Measurements from ENCODE around the gene TMTC2.

The TMTC2 gene

DNA sequence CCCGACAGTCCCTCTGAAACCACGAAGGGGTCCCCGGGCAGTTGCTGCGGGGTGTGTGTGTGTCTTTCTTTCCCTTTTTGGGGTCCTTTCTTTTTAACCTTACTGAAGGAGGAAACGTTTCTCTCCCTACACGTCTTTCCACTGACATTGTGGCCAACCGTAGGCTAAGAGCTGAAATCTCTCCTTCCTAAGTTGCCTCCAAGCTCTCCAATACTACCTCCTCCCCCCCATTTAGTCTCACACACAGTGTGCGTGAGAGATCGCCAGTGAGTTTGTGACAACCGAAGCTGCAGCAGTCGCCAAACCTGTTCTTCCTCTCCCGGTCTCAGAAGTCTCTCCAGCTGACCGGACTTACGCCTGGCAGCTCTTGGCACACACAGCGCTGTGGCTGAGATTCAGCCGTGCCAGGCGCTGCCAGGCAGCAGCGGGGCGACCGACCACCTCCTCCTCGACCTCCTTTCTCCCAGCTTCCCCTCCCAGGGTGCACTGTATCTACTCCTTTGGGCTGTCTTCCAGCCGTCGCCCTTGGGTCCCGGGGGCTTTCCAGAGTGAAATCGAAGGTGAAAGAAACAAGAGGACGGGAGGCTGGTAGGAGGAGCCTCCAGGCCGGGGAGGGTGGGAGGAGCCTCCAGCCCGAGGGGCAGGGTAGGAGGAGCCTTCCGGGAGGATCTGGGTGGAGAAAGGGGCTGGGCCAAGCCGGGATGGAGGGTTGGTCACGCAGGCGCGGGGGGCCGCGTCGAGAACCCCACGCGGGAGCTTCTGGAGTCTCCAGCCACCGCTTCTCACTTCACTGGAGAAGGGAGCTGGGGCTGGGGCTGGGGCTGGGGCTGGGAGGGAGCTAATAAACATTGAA, at the start of gene TMTC2:
Gene TMTC2, plus strand, starts transcription at position 739 of the 853 bp plus-strand sequence.
- DNase-seq (ENCODE audit: low read depth), result peak; percentile 82

DNA sequence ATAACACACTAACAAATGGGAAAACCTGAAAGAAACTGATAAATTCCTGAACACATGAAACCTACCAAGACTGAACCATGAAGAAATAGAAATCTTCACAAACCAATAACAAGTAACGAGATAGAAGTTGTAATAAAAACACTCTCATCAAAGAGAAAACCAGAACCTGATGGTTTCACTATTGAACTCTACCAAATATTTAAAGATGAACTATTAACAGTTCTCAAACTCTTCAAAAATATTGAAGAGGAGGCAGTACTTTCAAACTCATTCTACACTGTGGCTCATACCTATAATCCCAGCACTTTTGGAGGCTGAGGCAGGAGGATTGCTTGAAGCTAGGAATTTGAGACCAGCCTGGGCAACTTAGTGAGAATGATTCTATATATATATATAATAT, 48.4 kb upstream of the TMTC2 start:
- DNase-seq (ENCODE audit: low read depth), result no peak

DNA sequence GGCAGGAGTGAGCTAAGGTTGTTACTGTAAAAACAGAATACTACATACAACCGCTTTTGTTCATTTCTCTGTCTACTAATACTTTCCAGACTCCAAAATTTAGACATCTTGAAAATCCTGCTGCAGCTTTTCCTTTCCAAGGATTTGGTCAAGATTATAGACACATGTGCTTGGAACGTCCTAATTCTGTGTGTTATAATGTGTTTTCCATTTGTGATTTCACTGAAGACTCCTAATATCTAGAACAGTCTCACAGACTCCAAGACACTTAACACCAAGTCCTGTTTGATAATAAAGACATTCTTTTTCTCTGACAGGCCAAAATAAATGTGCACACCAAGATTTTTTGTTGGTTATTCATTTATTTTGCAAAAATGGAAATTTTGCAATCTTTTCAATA, 41.8 kb upstream of the TMTC2 start:
- DNase-seq (ENCODE audit: low read depth), result no peak

DNA sequence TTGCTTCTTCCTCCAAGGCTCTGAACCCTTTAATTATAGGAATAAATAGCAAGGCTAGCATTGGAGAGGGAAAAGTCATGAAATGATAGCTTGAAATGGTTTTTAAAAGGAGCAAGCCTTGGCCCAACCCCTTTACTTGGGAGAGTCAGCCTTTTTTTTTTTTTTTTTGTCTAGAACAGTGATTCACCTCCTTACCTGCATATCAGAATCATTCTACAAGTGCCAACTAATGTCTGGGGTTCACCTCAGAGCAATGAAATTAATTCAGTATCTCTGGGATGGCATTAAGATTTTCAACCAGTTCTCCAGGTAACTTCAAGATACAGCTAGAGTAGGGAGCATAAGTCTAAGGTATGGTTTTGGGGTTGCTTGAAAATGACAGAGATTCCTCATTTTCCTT, 41.3 kb upstream of the TMTC2 start:
- DNase-seq (ENCODE audit: low read depth), result no peak

DNA sequence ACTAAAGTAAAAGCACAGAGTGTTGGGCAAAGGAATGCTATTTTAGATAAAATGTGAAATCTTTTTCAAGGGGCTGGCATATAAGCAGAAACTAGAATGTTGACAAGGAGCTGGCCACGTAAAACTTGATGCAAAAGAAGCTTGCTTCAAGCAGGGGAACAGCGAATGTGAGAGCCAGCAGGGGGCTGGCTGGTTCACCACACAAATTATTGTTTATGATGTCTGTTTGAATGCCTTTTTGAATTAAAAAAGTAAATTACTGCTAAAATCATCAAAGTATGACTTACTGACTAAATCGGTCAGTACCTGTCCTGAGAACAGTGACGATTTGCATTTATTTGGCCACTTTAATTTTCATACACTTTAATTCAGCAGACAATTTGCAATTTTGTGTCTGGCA, 38.9 kb upstream of the TMTC2 start:
- DNase-seq (ENCODE audit: low read depth), result no peak

DNA sequence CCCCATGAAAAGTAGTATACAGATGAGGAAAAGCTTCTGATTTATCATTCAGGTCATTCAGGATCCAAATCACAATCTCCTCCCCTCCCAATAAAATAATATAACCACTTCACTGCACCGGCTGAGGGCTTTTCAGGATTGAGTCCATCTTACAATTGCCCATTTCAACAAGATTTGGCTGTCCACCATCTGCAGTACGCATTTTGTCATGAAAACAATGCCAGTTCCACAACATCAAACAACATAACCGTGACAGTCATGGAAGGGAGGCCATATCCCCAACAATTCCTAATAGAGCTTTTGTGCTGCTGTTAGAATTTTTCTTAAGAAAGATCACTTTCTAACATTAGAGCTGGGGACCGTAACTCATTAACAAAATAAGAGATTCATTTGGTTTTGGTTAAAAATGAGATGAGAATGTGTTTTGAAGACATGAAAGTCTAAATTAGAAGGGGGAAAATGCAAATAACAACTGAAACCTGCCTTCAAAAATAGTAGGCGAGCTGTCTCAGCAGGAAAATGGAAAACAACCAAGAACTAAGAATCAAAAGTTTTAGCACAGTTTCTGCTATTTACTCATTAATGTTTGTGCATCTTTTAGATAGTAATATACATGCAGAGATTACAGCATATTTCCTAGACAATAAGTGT, 38.3 kb upstream of the TMTC2 start:
- DNase-seq (ENCODE audit: low read depth), result no peak

DNA sequence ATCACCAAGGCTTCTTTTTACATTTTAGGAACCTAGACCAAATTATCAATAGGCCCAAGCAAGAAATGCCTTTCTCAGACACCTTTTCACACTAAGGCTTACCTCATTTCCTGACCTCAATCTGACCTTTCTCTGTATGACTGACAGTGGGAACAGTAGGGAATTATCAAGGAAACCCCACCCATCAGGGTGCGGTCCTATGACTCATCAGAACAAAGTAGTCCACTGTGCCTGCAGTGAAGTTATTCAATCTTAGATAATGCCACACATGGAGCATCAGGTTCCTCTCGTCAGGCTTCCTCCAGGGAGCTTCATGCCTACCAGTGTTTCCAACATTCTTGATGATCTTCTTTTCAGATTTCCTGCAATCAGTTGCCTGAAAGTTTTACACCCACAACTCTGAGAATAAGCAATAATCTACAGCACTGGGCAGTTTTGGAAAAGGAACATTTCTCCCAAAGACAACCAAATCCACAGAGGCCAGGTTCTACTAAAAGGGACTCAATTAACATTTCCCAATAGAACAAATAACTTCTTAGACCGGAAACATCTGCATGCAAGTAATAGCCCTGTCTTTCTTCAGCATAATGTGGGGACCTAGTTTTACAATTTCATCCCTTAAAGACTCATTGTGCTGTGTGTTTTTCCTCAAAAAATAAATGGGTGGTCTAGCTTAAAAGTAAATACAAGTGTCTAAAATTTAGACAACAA, 35.9 kb upstream of the TMTC2 start:
- no peak for DNase-seq (ENCODE audit: low read depth)

DNA sequence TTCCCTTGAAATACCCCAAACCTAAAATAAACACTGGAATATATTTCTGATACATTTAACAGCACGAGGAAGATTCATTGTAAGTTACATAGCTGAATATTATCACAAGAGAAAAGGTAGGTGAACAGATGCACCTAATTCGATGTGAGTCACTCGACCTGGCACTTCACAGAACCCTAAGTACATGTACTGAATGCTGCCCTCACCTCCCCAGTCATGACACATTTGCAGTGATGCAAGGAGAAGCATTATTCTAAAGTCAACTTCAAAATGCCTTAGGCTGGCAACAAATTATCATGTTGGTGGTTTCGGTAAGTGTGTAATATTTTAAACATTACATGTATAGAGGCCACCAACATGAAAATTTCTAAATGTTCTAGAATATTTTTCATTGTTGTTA, 35.2 kb upstream of the TMTC2 start:
- no peak for DNase-seq (ENCODE audit: low read depth)

DNA sequence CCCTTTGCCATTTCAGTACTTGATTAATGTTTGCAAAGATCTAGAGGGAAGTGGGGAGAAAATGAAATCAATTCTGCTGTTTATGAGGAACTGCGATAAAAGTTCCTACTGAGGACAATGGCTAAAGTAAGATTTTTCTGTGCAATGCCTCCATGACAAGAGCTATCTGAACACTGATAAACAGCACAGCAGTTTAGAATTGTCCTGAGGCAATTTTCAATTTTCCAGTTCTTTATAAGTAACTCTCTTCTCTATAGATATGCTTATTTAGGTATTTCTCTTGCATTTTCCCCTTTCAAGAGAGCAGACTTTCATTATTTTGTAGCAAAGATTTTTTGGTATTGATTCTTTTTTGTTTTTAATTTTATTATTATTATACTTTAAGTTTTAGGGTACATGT, 34.6 kb upstream of the TMTC2 start:
- DNase-seq (ENCODE audit: low read depth), result no peak

DNA sequence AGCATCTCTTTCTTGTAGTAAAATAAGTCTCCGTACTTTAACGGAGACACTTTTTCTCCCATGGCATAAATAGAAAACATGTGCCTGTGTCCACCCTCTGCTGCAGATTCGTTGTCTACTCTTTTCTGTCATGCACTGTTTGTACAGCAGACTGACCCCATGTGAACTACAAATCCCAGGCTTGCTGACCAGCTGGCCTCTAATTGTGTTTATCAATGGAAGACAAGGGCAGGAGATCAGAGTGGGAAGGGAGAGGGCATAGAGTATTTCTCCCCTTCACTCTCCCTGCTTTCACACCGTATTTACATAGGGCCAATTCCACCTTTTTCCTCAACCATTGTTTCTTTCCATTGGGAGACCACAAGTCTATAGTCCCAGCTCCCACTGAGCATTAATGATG, 31.0 kb upstream of the TMTC2 start:
- no peak for DNase-seq (ENCODE audit: low read depth)

DNA sequence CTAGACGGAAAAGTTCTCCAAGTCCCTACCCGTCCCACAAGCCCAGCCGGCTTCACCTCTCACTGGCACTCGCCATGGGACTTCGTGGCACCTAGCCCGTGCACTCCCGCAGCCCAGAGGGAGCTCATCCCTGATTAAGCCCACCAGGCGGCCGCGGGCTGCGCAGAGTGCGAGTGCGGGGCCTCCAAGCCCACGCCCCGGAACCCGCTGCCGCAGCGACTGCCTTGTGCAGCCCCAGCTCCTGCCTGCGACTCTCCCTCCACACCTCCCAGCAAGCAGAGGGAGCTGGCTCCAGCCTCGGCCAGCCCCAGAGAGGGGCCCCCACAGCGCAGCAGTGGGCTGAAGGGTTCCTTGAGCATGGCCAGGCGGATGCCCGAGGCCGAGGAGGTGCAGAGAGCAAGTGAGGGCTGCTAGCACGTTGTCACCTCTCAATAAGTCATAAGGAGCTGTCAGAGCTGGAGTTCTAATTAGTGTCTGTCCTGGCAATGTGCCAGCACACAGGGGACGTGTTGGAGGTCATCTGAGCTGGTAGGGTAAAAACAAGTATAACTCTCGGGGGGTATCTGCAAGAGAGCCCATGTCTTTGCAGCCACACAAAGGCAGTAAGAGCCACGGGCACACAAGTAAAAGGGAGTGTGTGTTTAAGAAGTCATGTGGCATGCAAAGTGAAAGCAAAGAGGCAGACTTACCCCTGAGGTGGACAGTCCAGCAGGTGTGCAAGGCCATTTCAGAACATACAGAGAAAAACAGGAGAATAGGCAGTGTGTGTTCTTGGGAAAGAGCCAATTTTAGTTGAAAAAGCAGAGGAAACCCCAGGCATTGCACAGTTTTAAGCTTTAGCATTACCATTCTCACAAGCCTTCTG, 27.1 kb upstream of the TMTC2 start:
- DNase-seq (ENCODE audit: low read depth), result no peak

DNA sequence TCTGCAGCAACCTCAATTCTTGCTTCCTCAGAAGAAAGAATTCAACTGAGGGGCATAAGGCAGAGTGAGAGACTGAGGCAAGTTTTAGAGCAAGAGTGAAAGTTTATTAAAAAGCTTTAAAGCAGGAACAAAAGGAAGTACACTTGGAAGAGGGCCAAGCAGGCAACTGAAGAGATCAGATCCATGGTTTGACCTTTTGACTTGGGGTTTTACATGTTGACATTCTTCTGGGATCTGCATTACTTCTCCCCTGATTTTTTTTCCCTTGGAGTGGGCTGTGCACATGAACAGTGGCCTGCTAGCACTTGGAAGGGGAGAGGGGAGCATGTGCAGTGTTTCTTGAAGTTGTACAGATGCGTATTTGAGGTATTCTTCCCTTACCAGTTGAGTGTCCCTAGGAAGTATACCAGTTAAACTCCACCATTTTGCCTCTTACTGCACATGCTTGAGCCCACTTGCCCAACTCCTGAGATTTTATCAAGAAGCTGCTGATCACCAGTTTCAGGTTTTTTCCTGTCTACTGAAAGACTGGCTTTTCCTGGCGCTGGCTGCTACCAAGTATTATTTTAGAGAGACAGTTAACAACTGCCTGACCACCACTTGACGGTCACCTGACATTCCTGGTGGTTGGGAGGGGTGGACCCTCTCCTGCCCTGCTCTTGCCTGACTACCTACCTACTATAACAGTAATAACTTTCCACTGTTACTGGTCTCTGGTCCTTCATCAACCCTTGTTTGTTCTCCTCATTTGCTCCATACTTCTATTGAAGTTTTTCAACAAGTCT, 26.0 kb upstream of the TMTC2 start:
- DNase-seq (ENCODE audit: low read depth), result no peak

DNA sequence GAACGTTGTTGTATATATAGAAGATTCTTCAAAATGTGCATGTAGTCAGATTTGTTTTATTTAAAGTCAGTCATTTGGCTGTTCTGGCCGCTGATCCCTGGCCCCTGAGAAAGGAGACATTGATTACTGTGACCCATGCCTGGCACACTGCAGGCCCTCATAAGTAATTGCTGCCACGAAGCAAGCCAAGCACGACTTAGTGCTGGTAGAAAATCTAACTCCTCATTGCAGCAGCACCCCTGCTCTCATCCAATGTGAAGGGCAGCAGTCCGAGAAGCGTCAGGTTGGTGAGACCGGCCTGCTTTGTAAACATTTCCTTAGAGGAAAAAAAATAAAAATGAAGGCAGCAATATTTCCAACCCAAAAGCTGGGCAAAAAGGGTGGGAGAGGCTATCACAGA, 22.8 kb upstream of the TMTC2 start:
- DNase-seq (ENCODE audit: low read depth), result no peak

DNA sequence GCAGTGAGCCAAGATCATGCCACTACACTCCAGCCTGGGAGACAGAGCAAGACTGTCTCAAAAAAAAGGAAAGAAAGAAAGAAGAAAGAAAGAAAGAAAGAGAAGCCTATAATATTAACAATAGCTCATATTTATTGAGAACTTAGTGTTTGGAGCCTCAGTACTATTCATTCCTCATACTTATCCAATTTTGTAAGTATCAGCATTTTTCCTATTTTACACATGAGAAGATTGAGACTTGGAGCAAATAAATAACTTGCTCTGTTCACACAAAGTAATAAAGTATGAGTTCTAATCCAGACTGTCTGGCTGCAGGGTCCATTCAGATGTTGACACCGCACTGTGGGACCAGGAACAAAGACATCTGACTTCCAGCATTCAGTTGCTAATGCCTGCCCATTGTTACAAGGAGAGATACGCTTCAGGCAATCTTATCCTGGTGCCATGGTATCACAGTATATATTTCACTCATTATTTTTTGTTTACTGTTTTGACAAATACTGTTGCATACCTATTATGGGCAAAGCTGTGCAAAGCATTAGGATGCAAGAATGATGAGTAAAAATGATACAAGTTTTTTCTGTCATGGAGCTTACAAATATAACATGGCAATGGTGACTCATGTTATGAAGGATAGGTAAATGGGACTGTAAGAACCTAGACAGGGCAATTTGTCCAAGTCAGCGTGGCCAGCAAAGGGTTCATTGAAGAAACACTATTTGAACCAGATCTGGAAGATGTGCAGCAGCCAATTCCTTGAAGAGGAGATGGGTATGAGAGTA, 21.4 kb upstream of the TMTC2 start:
- no peak for DNase-seq (ENCODE audit: low read depth)

DNA sequence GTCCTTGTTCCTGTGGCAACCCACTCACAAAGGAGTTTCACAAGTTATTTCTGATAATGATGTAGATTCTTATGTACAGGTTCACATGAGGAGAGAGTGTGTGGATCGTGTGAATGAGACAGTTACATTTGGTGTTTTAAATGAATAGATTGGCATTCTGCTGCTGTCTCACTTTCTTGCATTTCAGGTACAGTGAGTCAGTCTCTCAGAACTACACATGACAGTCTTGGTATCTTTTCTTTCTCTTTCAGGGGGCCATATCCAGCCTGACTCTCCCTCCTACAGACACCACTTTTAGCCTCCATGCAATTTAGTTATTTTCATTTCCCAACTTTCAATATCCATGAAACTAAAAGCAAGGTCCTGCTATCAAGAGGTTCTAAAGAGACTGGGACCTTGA, 19.9 kb upstream of the TMTC2 start:
- DNase-seq (ENCODE audit: low read depth), result no peak

DNA sequence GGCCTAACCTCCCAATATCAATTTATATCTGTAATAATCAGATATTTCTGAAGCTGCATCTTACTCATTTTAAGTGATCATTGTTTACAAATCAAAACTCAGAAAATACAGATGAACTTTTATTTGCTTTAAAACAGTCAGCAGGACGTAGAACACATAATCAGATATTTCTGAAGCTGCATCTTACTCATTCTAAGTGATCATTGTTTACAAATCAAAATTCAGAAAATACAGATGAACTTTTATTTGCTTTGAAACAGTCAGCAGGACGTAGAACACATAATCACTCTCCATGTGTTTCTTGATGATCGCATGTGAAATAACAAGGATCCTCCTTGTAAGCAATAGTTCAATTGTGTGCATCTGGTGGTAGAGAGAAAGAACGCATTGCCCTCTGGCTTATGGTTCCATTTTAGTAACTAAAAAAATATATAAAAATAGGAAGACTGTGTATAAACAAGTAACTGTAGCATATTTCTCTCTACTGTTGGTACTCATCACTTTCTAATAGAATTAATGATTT, 15.0 kb upstream of the TMTC2 start:
- no peak for DNase-seq (ENCODE audit: low read depth)

DNA sequence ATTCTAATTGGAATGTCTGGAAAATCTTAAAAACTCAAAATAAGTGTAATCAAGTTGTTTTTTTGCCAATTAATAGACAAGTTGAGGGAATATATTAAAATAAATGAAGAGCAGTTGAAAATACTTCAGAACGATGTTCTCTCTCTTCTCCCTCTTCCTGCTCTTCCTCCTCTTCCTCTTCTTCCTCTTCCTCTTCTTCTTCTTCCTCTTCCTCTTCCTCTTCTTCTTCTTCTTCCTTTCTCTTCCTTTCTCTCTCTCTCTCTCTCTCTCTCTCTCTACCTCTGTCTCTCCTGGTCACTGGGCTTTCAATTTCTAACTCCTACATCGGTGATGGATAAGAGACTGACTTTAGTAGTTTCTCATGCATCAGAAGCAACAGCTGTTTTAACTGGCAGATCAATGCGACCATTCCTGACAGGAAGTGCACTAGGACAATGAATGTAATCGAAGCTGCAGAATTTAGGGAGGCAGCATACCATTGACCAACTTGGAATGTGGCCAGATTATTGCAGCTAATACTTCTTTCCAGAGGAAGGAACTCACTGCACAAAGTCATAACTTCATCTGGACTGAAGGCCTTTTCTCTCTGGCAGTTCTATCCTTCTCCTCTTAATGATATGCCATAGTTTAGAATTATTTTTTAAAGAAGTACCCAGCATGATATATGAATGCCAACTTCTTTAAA, 13.8 kb upstream of the TMTC2 start:
- DNase-seq (ENCODE audit: low read depth), result no peak

DNA sequence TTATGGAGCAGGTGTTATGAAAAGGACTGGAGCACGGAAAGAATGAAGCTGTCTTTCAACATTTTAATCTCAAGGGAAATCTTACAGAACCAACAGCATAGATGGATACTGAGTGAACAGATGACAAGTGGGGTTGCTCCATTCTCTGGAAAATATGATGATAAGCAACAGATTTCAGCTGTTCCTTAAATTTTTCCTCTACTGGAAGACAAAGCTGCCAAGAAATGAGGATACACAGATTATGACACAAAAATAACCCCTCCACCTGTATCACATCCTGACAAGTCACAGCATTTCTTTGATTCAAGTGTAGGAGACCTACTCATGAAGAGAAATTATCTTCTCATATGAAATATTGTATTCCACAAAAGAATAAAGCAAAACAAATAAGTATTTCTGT, 13.0 kb upstream of the TMTC2 start:
- DNase-seq (ENCODE audit: low read depth), result no peak

DNA sequence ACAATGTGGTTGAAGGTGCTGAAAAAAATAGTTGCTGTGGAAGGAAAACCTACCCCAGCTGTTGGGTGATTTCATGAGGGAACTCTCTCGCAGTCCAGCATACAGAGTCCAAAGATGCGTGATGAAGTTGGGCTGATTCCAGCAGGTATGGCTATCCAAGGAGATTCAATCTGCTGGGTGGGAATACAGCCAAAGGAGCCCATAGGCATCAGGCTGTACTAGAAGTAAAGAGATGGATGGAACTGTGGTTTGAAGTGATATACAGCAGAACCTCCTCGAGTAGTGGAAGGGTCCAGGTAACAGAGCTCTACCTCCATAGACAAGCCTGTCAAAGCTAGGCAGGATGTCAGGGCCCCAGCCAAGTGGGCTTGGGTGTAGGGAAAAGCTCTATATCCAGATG, 11.5 kb upstream of the TMTC2 start:
- DNase-seq (ENCODE audit: low read depth), result no peak

DNA sequence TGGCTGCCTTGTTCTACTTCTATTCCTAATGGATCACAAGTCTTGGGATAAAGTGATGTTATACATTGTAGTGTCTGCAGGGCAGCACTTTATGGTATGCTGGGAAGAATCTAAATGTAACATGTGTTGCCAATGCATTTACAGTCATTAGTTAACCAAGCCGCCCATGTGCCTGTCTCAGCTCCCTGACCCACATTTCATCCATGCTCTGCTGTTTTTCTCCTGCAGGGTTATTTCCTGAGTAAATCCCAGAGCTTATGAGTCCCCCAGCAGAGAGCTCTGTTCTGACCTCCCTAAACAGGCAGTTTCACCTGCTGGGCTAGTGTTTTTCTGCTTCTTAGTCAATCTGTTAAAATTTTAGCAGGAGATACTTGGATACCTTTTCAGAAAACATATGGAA, 4.4 kb upstream of the TMTC2 start:
- no peak for DNase-seq (ENCODE audit: low read depth)

Measured in T-helper 22 cell (primary cell).